OCI-LY3 (cell line): Measurements from ENCODE around the gene HBQ1.

Experiments
- CTCF ChIP-seq: fragments of 200-600, 300-600 bp; sonication (generic); IDR thresholded peaks from 2 replicates; pipeline ENCODE4 v1.5.1; 2014; ENCODE audit warnings: antibody characterized with exemption, low read length, low read depth
- EZH2phosphoT487 ChIP-seq: fragments of 200-600 bp; shearing (Covaris generic); IDR thresholded peaks from 2 replicates; pipeline ENCODE4 v1.6.1; 2018; ENCODE audit warnings: antibody characterized with exemption, mixed run types, low read depth

- no peak for TF ChIP-seq CTCF
- no peak for TF ChIP-seq EZH2phosphoT487
Measured at GRCh38 chr16:168424-168823, 11.8 kb upstream of the HBQ1 start.
